GM18861 (cell line): ENCODE results near the gene AIFM1.
"Not testable (repeated sequence)": the region's sequence is repeated elsewhere in the genome, so short reads cannot be mapped to it uniquely, and the experiment has no call there.

Source experiments
- ATAC-seq: cut with Tn5 transposase; IDR thresholded peaks from one replicate; pipeline ENCODE4 v1.9.1; 2021; ENCODE audit not compliant: unreplicated experiment

Gene AIFM1

GRCh38 chrX:130120746-130121504 lies 44.7 kb downstream of the AIFM1 start:
- ATAC-seq = no peak

- ATAC-seq = no peak
These were observed 45.3 kb downstream of the AIFM1 start for GRCh38 chrX:130120321-130120731.

GRCh38 chrX:130119312-130119898 lies 46.2 kb downstream of the AIFM1 start:
- no peak for ATAC-seq

- no peak for ATAC-seq
These were observed 47.0 kb downstream of the AIFM1 start for GRCh38 chrX:130118441-130119311.

GRCh38 chrX:130117166-130117565 lies 48.5 kb downstream of the AIFM1 start:
- ATAC-seq = no peak

- ATAC-seq = not testable (repeated sequence)
These were observed 50.3 kb downstream of the AIFM1 start for GRCh38 chrX:130115119-130115885.

- ATAC-seq = no peak
These were observed 51.5 kb downstream of the AIFM1 start for GRCh38 chrX:130114141-130114588.

GRCh38 chrX:130111220-130112154 lies 54.2 kb downstream of the AIFM1 start:
- ATAC-seq = no peak

GRCh38 chrX:130110379-130111219 lies 55.0 kb downstream of the AIFM1 start, which contains the start of gene ELF4:
ELF4 (minus strand) TSS chrX:130110497; CDS start chrX:130081330, 29,167 bp downstream.
- no peak for ATAC-seq

GRCh38 chrX:130109429-130110378 lies 55.9 kb downstream of the AIFM1 start:
- ATAC-seq = no peak

GRCh38 chrX:130108647-130109428 lies 56.8 kb downstream of the AIFM1 start:
- ATAC-seq = peak; percentile 58

- ATAC-seq = no peak
These were observed 59.6 kb downstream of the AIFM1 start for GRCh38 chrX:130106071-130106470.

- ATAC-seq = no peak
These were observed 60.4 kb downstream of the AIFM1 start for GRCh38 chrX:130105244-130105643.

GRCh38 chrX:130103605-130104004 lies 62.0 kb downstream of the AIFM1 start:
- ATAC-seq = no peak

- no peak for ATAC-seq
These were observed 65.5 kb downstream of the AIFM1 start for GRCh38 chrX:130100180-130100579.

GRCh38 chrX:130098210-130098552 lies 67.5 kb downstream of the AIFM1 start:
- no peak for ATAC-seq
